H1 (cell line): ENCODE results near the gene POLR3GL. TPM values are rescaled to one million over a fixed set of nuclear protein-coding genes. Genes with fewer than 3 reads are reported as not detected.
"Not testable (repeated sequence)": the region's sequence is repeated elsewhere in the genome, so short reads cannot be mapped to it uniquely, and the experiment has no call there.

Source experiments
- CTCF ChIA-PET: fragments of 300-600 bp; sonication (Branson Sonifier 250); formaldehyde crosslinking; loops from one replicate; lab custom pipeline; 2021; ENCODE audit not compliant: partially characterized antibody; lab: Charles Lee
- POLR2A ChIA-PET: fragments of 300-600 bp; sonication (Branson Sonifier 250); formaldehyde crosslinking; loops from one replicate; lab custom pipeline; 2021; ENCODE audit warnings: inconsistent platforms; ENCODE audit not compliant: partially characterized antibody; lab: Charles Lee
- DNase-seq, 2 experiments: peaks; one replicate each; pipeline versions ENCODE4 v3.0.0 to v3.0.0-alpha.2; 2010 to 2022; ENCODE audit warnings: low spot score in 2 of 2, low read depth in 1 of 2, mixed read lengths in 1 of 2
- FAIRE-seq: peaks from 2 replicates; lab custom pipeline; 2011; peaks lifted over from hg19 to GRCh38; lab: Jason Lieb, UNC
- H2AFZ ChIP-seq: 2 replicates; pipeline ENCODE4 v1.8.1; 2012; ENCODE audit warnings: low read length, inconsistent platforms
- H2AK5ac ChIP-seq: 2 replicates; pipeline ENCODE4 v1.6.1; 2013; ENCODE audit warnings: low read depth, low read length
- H2BK120ac ChIP-seq: replicated peaks from 2 replicates; pipeline ENCODE3; 2013; ENCODE audit warnings: low read depth, low read length, inconsistent platforms
- H2BK12ac ChIP-seq: 2 replicates; pipeline ENCODE4 v1.6.1; 2013; ENCODE audit warnings: low read depth, low read length
- H2BK15ac ChIP-seq: 2 replicates; pipeline ENCODE4 v1.6.1; 2013; ENCODE audit warnings: low read length
- H2BK20ac ChIP-seq: 2 replicates; pipeline ENCODE4 v1.6.1; 2013; ENCODE audit warnings: low read length
- H2BK5ac ChIP-seq: 2 replicates; pipeline ENCODE4 v1.6.1; 2013; ENCODE audit warnings: low read depth, low read length
- H3K14ac ChIP-seq: 2 replicates; pipeline ENCODE4 v1.6.1; 2013; ENCODE audit warnings: inconsistent platforms; ENCODE audit not compliant: insufficient read length
- H3K18ac ChIP-seq: 2 replicates; pipeline ENCODE4 v1.6.1; 2013; ENCODE audit warnings: low read length; ENCODE audit errors: extremely low read depth
- H3K23ac ChIP-seq: 2 replicates; pipeline ENCODE4 v1.6.1; 2013; ENCODE audit warnings: inconsistent platforms; ENCODE audit not compliant: insufficient read length
- H3K23me2 ChIP-seq: 2 replicates; pipeline ENCODE4 v1.6.1; 2013; ENCODE audit warnings: low read depth, low read length
- H3K27ac ChIP-seq: 2 replicates; pipeline ENCODE4 v1.6.1; 2011; ENCODE audit warnings: low read depth, low read length, inconsistent platforms
- H3K27me3 ChIP-seq, 4 experiments: replicated peaks in 1 of 4; 1 replicate in 1 of 4; 2 replicates in 3 of 4; pipeline versions ENCODE4 v1.6.1 to v1.8.1; 2011 to 2013; ENCODE audit warnings: low read length in 3 of 4, mild to moderate bottlenecking in 3 of 4, inconsistent platforms in 2 of 4, mixed read lengths in 2 of 4, moderate library complexity in 1 of 4; ENCODE audit not compliant: control insufficient read depth in 3 of 4, insufficient read depth in 3 of 4; ENCODE audit errors: extremely low read depth in 1 of 4
- H3K36me3 ChIP-seq, 4 experiments: 2 replicates each; pipeline versions ENCODE4 v1.6.1 to v1.8.1; 2011 to 2013; ENCODE audit warnings: mild to moderate bottlenecking in 4 of 4, low read length in 3 of 4, moderate library complexity in 2 of 4, control low read depth in 1 of 4, inconsistent platforms in 1 of 4; ENCODE audit not compliant: insufficient read depth in 4 of 4, control insufficient read depth in 2 of 4
- H3K4ac ChIP-seq: replicated peaks from 2 replicates; pipeline ENCODE3; 2013; ENCODE audit warnings: low read length, low read depth, mixed read lengths, inconsistent platforms; ENCODE audit not compliant: insufficient read length
- H3K4me1 ChIP-seq, 4 experiments: replicated peaks in 1 of 4; 1 replicate in 1 of 4; 2 replicates in 3 of 4; pipeline versions ENCODE4 v1.6.1 to v1.8.1; 2011 to 2013; ENCODE audit warnings: low read length in 3 of 4, inconsistent platforms in 2 of 4, mixed read lengths in 1 of 4; ENCODE audit not compliant: insufficient read depth in 4 of 4, control insufficient read depth in 3 of 4
- H3K4me2 ChIP-seq, 2 experiments: 2 replicates each; pipeline versions ENCODE4 v1.6.1 to v1.8.1; 2011 to 2013; ENCODE audit warnings: low read depth in 2 of 2, low read length in 2 of 2, control low read depth in 1 of 2, inconsistent platforms in 1 of 2, mild to moderate bottlenecking in 1 of 2; ENCODE audit not compliant: insufficient read depth in 1 of 2
- H3K4me3 ChIP-seq, 4 experiments: fragments of 200-600, 300-600 bp in 1 of 4; sonication (generic), shearing (Covaris generic), sonication (Bioruptor Twin) in 1 of 4; 2 replicates each; pipeline versions ENCODE4 v1.5.1 to v1.8.1; 2011 to 2016; ENCODE audit warnings: low read length in 4 of 4, low read depth in 3 of 4, control low read depth in 2 of 4, inconsistent platforms in 2 of 4, mild to moderate bottlenecking in 2 of 4, mixed read lengths in 1 of 4, moderate library complexity in 1 of 4; ENCODE audit not compliant: insufficient read depth in 2 of 4; ENCODE audit errors: extremely low read depth in 1 of 4
- H3K56ac ChIP-seq: replicated peaks from 2 replicates; pipeline ENCODE3; 2013; ENCODE audit warnings: low read depth, mild to moderate bottlenecking, mixed read lengths, low read length, inconsistent platforms; ENCODE audit not compliant: insufficient read length
- H3K79me1 ChIP-seq: 2 replicates; pipeline ENCODE4 v1.6.1; 2013; ENCODE audit warnings: low read depth, low read length, control low read depth
- H3K79me2 ChIP-seq, 2 experiments: 2 replicates each; pipeline versions ENCODE4 v1.6.1 to v1.8.1; 2012 to 2013; ENCODE audit warnings: low read length in 2 of 2, mild to moderate bottlenecking in 2 of 2, inconsistent platforms in 1 of 2; ENCODE audit not compliant: insufficient read depth in 2 of 2, control insufficient read depth in 1 of 2
- H3K9ac ChIP-seq, 4 experiments: replicated peaks in 1 of 4; 1 replicate in 1 of 4; 2 replicates in 3 of 4; pipeline versions ENCODE4 v1.6.1 to v1.8.1; 2011 to 2013; ENCODE audit warnings: low read depth in 3 of 4, low read length in 3 of 4, control low read depth in 2 of 4, mild to moderate bottlenecking in 2 of 4, moderate library complexity in 2 of 4, inconsistent platforms in 1 of 4; ENCODE audit errors: extremely low read depth in 1 of 4
- H3K9me3 ChIP-seq, 2 experiments: 2 replicates each; pipeline versions ENCODE4 v1.6.1 to v1.8.1; 2012 to 2013; ENCODE audit warnings: mild to moderate bottlenecking in 2 of 2, moderate library complexity in 2 of 2, control low read depth in 1 of 2, inconsistent platforms in 1 of 2, low read depth in 1 of 2, low read length in 1 of 2, mixed read lengths in 1 of 2; ENCODE audit not compliant: insufficient read depth in 2 of 2
- H4K20me1 ChIP-seq, 2 experiments: replicated peaks in 1 of 2; 2 replicates each; pipeline versions ENCODE3 to v1.8.1; 2011 to 2013; ENCODE audit warnings: inconsistent platforms in 2 of 2, low read length in 2 of 2, mild to moderate bottlenecking in 1 of 2; ENCODE audit not compliant: insufficient read depth in 2 of 2, control insufficient read depth in 1 of 2
- H4K5ac ChIP-seq: 2 replicates; pipeline ENCODE4 v1.6.1; 2013; ENCODE audit warnings: low read length, low read depth, mixed read lengths, inconsistent platforms; ENCODE audit not compliant: insufficient read length
- H4K8ac ChIP-seq: 2 replicates; pipeline ENCODE4 v1.8.0; 2013; ENCODE audit warnings: mild to moderate bottlenecking, moderate library complexity, low read length, inconsistent platforms; ENCODE audit not compliant: insufficient read depth; ENCODE audit errors: extremely low read depth
- H4K91ac ChIP-seq: replicated peaks from 2 replicates; pipeline ENCODE3; 2013; ENCODE audit warnings: low read length, mixed read lengths, inconsistent platforms; ENCODE audit not compliant: insufficient read length
- WGBS, 2 experiments: shearing (Covaris generic) in 1 of 2; methylation state at CpG; one replicate each; pipeline versions ENCODE4 v1.1.6 to v1.1.7; 2013 to 2015; ENCODE audit warnings: low lambda C conversion rate in 2 of 2, mixed read lengths in 2 of 2, inconsistent platforms in 1 of 2, low coverage in 1 of 2, missing lambda C conversion rate in 1 of 2; ENCODE audit not compliant: insufficient replicate concordance in 2 of 2, insufficient coverage in 1 of 2, insufficient read length in 1 of 2; ENCODE audit errors: extremely low coverage in 1 of 2, missing lambda C conversion rate in 1 of 2; 5-methylcytosine and 5-hydroxymethylcytosine counted together
- polyA plus RNA-seq, 7 experiments: library from polyadenylated mRNA; depleted of rRNA in 3 of 7; stranded (reverse) in 5 of 7; unstranded in 2 of 7; fragments of >200 nt in 5 of 7; fragments of 200-250 nt in 2 of 7; gene quantifications; 1 replicate in 5 of 7; 2 replicates in 1 of 7; 4 replicates in 1 of 7; pipeline versions ENCODE4 v1.2.1 to v1.2.3, GENCODE V29; 2011 to 2013; ENCODE audit warnings: missing spikeins in 2 of 7, mixed read lengths in 2 of 7
- total RNA-seq: library from RNA; stranded (reverse); fragmentation: NEBNext Ultra II Directional; extraction: Animal tissue kit (Norgen Biotek cat#: 25700); gene quantifications from 2 replicates; pipeline ENCODE4 v1.2.1, GENCODE V29; 2021

Gene POLR3GL
- total and polyA plus RNA-seq, 2 of the 8 experiments (the other 6 are each of a cell fraction or from before 2014, with no cell fraction given), result 3.1 to 3.9 TPM

DNA sequence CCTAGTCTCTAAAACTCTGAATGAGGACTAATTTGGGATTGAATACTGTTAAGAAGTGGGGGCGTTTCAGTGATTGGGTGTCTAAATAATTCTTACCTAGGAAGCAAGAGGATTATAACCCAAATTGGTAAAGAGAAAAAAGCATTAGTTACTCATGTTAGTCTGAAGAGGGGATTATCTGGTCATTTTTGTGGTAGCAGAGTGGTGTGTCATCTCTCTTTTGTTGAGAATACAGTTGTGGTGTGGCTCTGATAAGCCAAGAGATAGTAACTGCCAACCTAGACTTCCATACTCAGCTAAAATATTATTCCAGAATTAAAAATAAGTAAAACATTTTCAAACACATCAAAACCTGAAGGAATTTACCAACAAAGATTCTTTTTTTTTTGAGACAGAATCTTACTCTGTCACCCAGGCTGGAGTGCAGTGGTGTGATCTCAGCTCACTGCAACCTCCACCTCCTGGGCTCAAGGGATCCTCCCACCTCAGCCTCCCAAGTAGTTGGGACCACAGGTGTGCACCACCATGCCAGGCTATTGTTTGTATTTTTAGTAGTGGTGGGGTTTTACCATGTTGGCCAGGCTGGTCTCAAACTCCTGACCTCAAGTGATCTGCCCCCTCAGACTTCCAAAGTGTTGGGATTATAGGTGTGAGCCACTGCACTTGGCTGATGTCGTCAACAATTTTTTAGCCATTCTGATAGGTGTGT lies 61.5 kb downstream of the POLR3GL start:
- H3K14ac ChIP-seq, H2BK12ac ChIP-seq, H3K4me2 ChIP-seq, H2BK15ac ChIP-seq, H4K91ac ChIP-seq, H2AFZ ChIP-seq, H2AK5ac ChIP-seq, H3K79me2 ChIP-seq, H3K9me3 ChIP-seq, H3K27ac ChIP-seq, H4K20me1 ChIP-seq, H3K18ac ChIP-seq, H3K23ac ChIP-seq, H2BK120ac ChIP-seq, H3K27me3 ChIP-seq, H3K36me3 ChIP-seq, H3K56ac ChIP-seq, FAIRE-seq, H3K79me1 ChIP-seq, H3K4ac ChIP-seq, H4K5ac ChIP-seq, H2BK5ac ChIP-seq, H3K4me3 ChIP-seq, H3K4me1 ChIP-seq, H3K23me2 ChIP-seq, DNase-seq, H4K8ac ChIP-seq, H3K9ac ChIP-seq, H2BK20ac ChIP-seq: not testable (repeated sequence)
- WGBS, 2 experiments, result 79% methylated on average over 2 of the region's 2 CpGs; no CpG with 5 or more reads in 1 of the 2 experiments
- CTCF ChIA-PET, result interaction anchor here (0.7 to 1.6 kb wide), 5 partner anchors 11 to 177 kb away, joined by 3 to 5 read pairs (median 3); no protein-coding TSS in a partner anchor
- POLR2A ChIA-PET, result interaction anchor here (0.7 to 1.0 kb wide), 2 partner anchors 10 to 97 kb away, joined by 3 to 4 read pairs; no protein-coding TSS in a partner anchor
